Measurements from ENCODE around the gene ADRM1.

The ADRM1 gene

GRCh38 chr20:62311832-62312661, 9.2 kb downstream of the ADRM1 start:
- no peak for DNase-seq

DNA sequence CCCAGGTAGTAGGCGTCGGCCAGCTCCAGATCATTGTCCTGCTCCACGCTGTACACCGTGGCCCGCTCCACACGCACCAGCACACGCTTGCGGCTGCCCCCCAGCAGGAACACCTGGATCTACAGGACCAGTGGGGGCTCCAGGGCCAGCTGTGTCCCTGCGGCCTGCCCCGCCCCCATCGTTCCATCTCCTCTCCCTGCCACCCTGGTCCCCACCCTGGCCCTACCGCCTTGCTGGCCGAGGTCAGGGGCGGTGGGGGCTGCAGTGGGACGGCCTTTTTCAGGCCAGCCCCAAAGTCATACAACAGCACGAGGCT, 9.8 kb downstream of the ADRM1 start:
- no peak for DNase-seq

GRCh38 chr20:62313021-62313420, 10.2 kb downstream of the ADRM1 start:
- DNase-seq: no peak

GRCh38 chr20:62313460-62314338, 10.9 kb downstream of the ADRM1 start:
- no peak for DNase-seq

GRCh38 chr20:62314339-62314638, 11.5 kb downstream of the ADRM1 start:
- no peak for DNase-seq

- no peak for DNase-seq
These were observed 12.0 kb downstream of the ADRM1 start for GRCh38 chr20:62314711-62315302.

- DNase-seq: no peak
These were observed 13.0 kb downstream of the ADRM1 start for GRCh38 chr20:62315773-62316172.

DNA sequence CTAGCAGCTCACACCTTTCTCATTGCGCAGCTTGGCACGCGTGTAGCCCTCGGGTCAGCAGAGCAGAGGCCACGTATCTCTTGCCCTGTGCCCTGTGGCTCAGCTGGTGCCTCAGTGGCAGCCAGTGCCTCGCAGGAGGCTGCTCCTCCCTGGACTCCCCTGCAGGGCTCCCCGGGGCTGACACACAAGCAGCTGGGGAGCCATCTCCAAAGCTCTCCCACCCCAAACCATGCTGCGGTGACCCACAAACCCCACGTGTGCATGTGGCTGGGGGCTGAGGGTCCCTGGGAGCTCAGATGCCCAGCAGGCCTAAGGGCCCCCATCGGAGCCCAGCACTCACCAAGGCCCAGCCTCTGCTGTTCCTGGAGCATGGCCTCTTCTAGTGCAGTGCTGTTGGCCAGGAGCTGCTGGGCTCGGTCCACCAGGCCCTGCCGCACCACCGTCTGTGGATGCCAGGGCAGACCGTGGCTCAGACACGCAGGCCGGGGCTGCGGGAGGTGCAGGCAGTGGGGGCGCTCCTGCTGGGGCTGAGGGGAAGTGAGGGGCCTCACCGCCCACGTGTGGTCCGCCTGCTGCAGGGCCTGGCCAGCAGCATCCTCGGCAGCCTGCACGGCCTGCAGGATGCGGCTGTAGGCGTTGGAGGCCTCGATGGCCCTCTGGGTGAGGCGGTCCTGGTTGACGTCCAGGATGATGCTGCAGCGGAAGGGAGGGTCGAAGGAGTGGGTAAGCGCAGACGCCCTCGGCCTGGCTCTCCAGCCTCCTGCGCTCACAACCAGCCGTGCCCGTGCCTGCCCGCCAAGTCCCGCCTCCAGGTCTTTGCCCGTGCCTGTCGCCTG, 13.8 kb downstream of the ADRM1 start:
- no peak for DNase-seq

GRCh38 chr20:62317167-62317655, 14.4 kb downstream of the ADRM1 start:
- DNase-seq: no peak

- no peak for DNase-seq
These were observed 15.9 kb downstream of the ADRM1 start for GRCh38 chr20:62318400-62319345.

GRCh38 chr20:62319346-62319909, 16.6 kb downstream of the ADRM1 start:
- DNase-seq: no peak

GRCh38 chr20:62320581-62321354, 18.0 kb downstream of the ADRM1 start:
- peak; percentile 49 for DNase-seq

DNA sequence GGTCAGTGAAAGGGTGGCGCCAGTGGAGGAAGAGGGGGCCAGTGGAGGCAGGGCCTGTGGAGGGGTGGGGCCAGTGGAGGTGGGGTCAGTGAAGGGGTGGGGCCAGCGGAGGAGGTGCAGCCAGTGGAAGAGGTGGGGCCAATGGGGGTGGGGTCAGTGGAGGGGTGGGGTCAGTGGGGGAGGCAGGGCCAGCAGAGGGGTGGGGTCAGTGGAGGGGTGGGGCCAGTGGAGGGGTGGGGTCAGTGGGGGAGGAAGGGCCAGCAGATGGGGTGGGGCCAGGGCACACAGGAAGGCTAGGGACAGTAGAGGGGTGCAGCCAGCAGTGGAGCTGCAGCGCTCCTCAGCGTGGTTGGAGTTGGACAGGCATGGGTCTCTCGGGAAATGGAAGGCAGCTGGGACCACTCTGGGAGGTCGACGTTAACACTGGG, 18.7 kb downstream of the ADRM1 start:
- peak; percentile 68 for DNase-seq

GRCh38 chr20:62321975-62322374, 19.2 kb downstream of the ADRM1 start:
- no peak for DNase-seq

DNA sequence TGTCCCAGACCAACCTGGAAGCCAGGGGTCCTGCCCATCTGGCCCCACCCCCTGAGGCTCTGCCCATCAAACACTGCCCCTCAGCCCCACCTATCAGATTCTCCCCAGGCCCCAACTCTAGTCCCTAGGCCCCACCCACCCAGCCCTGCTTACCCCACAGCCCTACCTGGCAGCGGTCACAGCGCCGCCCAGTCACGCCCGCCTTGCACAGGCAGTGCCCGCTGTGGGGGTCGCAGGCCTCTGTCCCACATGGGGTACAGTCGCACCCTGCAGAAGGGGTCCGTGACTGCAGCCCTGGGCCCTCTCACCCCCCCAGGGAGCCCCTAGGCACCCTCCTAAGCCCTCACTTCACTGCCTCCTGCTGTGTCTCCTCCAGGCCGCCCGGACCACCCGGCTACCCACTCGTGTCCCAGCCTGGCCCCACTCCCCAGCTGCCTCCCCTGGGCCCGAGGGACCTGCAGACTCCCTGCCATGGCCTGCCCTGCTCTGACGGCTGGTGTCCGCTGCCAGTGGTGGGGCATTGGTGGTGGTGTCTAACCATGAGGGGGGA, 19.8 kb downstream of the ADRM1 start:
- no peak for DNase-seq

DNA sequence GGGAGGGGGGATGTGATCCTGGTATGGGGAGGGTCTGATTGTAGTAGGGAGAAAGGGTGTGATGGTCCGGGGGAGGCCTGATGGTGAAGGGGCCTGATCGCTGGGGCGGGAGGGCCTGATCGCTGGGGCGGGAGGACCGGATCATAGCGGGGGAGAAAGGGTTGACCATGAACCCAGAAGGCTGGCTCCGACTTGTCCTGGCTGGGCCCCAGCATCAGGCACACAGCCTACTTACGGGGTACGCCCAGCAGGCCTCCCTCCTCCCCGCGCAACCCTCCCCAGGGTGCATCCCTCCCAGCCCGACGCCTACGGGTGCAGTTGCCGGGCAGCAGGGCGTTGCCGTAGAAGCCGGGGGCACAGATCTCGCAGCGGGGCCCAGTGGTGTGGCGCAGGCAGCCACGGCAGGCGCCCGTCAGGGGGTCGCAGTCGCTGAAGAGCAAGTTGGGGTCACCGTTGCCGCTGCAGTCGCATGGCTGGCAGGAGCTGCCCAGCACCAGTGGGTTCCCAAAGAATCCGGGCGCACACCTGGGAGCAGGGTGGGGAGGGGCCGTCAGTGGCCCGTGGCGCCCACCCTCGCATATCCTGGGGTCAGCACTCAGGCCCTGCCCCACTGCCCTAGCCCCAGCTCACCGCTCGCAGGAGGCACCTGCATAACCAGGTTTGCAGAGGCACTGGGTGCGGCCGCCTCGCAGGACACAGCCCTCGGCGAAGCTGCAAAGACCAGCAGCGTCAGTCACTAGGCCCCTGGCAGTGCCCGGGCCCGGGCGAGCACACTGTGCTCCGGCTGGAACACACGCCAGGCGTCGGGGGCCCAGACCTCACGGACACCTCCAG, 20.6 kb downstream of the ADRM1 start:
- DNase-seq: no peak

DNA sequence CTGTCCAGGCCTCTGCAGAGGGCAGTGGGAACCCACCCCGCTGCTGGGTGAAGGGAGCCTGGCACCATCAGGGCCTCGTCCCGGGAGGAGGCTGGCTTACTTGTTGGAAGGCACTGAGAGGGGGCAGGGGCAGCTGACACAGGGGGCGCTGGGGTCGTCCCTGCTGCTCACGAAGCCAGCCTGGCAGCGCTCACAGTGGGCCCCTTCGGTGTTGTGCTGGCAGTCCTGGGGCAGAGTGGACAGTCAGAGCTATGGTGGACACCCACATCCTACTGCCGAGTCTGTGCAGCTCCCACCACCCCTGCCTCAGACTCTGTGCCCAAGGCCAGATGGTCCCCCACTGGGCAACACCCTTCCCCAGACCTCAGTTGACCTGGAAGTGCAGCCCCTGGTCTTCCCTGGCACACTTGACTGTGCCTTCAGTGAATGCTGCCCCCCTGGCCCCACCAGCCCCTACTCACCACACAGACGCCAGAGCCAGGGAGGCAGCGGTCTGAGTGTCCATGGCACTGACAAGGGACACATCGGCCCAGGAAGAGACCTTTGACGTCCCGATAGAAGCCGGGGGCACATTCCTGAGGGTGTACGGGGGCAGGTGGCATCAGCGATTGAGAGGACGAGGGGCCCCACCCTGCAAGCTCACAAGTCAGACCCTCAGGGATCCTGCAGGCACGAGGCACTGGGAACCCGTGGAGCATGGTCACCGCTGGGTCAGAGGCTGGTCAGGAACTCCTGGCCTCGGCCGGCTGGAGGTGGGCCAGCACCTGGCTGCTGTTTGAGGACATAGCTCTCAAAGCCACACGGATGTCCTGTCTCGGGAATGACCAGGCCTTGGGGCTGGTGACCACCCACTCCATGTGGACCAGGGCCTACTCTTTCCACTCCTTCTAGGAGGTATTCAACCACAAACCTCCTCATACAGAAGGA, 21.4 kb downstream of the ADRM1 start:
- no peak for DNase-seq
